Measurements from ENCODE around the gene LCE1A.

Gene LCE1A

GRCh38 chr1:152827173-152827572, at the start of gene LCE1A:
LCE1A (plus strand) TSS chr1:152827473; CDS start chr1:152827473, 0 bp downstream.
- H3K4me1 Mint-ChIP-seq, result no peaks in the 10 kb centered on the region
- no peak within 1 kb of the TSS for H3K27ac Mint-ChIP-seq (ENCODE audit: low read depth)
- DNase-seq (ENCODE audit: low spot score in 2 of 2) (no peak), ATAC-seq (replicated peaks; ENCODE audit: extremely low read depth, poor library complexity, severe bottlenecking) (no peak)
- peaks cover 64% of the 10 kb centered on the region for H3K27me3 Mint-ChIP-seq
- no peaks in the 10 kb centered on the region for H3K9me3 Mint-ChIP-seq
- H3K36me3 Mint-ChIP-seq (ENCODE audit: insufficient read depth), result no peaks in the 10 kb centered on the region
- no peak within 1 kb of the TSS for H3K4me3 Mint-ChIP-seq

- H3K36me3 Mint-ChIP-seq (ENCODE audit: insufficient read depth), result no peaks in the 10 kb centered on the region
- ATAC-seq (replicated peaks; ENCODE audit: extremely low read depth, poor library complexity, severe bottlenecking) (no peak), DNase-seq (ENCODE audit: low spot score in 2 of 2) (no peak)
- H3K4me1 Mint-ChIP-seq, result no peaks in the 10 kb centered on the region
- no peaks in the 10 kb centered on the region for H3K9me3 Mint-ChIP-seq
- no peak overlapping the region for H3K27ac Mint-ChIP-seq (ENCODE audit: low read depth)
- peaks cover 72% of the 10 kb centered on the region for H3K27me3 Mint-ChIP-seq
- H3K4me3 Mint-ChIP-seq, result no peak overlapping the region
Measured at GRCh38 chr1:152777510-152778137, 49.6 kb upstream of the LCE1A start.

GRCh38 chr1:152783095-152783494, 44.2 kb upstream of the LCE1A start:
- H3K27me3 Mint-ChIP-seq, result peaks cover 81% of the 10 kb centered on the region
- ATAC-seq (replicated peaks; ENCODE audit: extremely low read depth, poor library complexity, severe bottlenecking) (no peak), DNase-seq (ENCODE audit: low spot score in 2 of 2) (no peak)
- H3K36me3 Mint-ChIP-seq (ENCODE audit: insufficient read depth), result no peaks in the 10 kb centered on the region
- no peak overlapping the region for H3K4me3 Mint-ChIP-seq
- no peaks in the 10 kb centered on the region for H3K4me1 Mint-ChIP-seq
- H3K27ac Mint-ChIP-seq (ENCODE audit: low read depth), result no peak overlapping the region
- no peaks in the 10 kb centered on the region for H3K9me3 Mint-ChIP-seq

- no peaks in the 10 kb centered on the region for H3K9me3 Mint-ChIP-seq
- no peaks in the 10 kb centered on the region for H3K36me3 Mint-ChIP-seq (ENCODE audit: insufficient read depth)
- H3K4me3 Mint-ChIP-seq, result no peak within 1 kb of the TSS
- no peak for ATAC-seq (replicated peaks; ENCODE audit: extremely low read depth, poor library complexity, severe bottlenecking)
- H3K4me1 Mint-ChIP-seq, result no peaks in the 10 kb centered on the region
- no peak within 1 kb of the TSS for H3K27ac Mint-ChIP-seq (ENCODE audit: low read depth)
- H3K27me3 Mint-ChIP-seq, result peaks cover 64% of the 10 kb centered on the region
- no peak for DNase-seq (ENCODE audit: low spot score in 2 of 2)
Measured at GRCh38 chr1:152786077-152786476, 41.2 kb upstream of the LCE1A start, which contains the start of gene LCE1E. LCE1E (plus strand) TSS chr1:152786257; CDS start chr1:152787300, 1,043 bp downstream.

- no peaks in the 10 kb centered on the region for H3K36me3 Mint-ChIP-seq (ENCODE audit: insufficient read depth)
- no peak for ATAC-seq (replicated peaks; ENCODE audit: extremely low read depth, poor library complexity, severe bottlenecking)
- no peak for DNase-seq (ENCODE audit: low spot score in 2 of 2)
- no peaks in the 10 kb centered on the region for H3K4me1 Mint-ChIP-seq
- peaks cover 26% of the 10 kb centered on the region for H3K27me3 Mint-ChIP-seq
- no peak overlapping the region for H3K4me3 Mint-ChIP-seq
- H3K9me3 Mint-ChIP-seq, result no peaks in the 10 kb centered on the region
- no peak overlapping the region for H3K27ac Mint-ChIP-seq (ENCODE audit: low read depth)
Measured at GRCh38 chr1:152795686-152796085, 31.6 kb upstream of the LCE1A start.

GRCh38 chr1:152796421-152796820, 30.9 kb upstream of the LCE1A start, which contains the start of gene LCE1D:
LCE1D (plus strand) TSS chr1:152796721; CDS start chr1:152797795, 1,074 bp downstream.
- no peaks in the 10 kb centered on the region for H3K9me3 Mint-ChIP-seq
- no peaks in the 10 kb centered on the region for H3K36me3 Mint-ChIP-seq (ENCODE audit: insufficient read depth)
- DNase-seq (ENCODE audit: low spot score in 2 of 2) (no peak), ATAC-seq (replicated peaks; ENCODE audit: extremely low read depth, poor library complexity, severe bottlenecking) (no peak)
- H3K27me3 Mint-ChIP-seq, result peaks cover 33% of the 10 kb centered on the region
- H3K4me1 Mint-ChIP-seq, result no peaks in the 10 kb centered on the region
- H3K27ac Mint-ChIP-seq (ENCODE audit: low read depth), result no peak within 1 kb of the TSS
- H3K4me3 Mint-ChIP-seq, result no peak within 1 kb of the TSS

- no peaks in the 10 kb centered on the region for H3K4me1 Mint-ChIP-seq
- DNase-seq (ENCODE audit: low spot score in 2 of 2) (no peak), ATAC-seq (replicated peaks; ENCODE audit: extremely low read depth, poor library complexity, severe bottlenecking) (no peak)
Measured at GRCh38 chr1:152801333-152801732, 25.9 kb upstream of the LCE1A start.

GRCh38 chr1:152806576-152806975, 20.7 kb upstream of the LCE1A start, which contains the start of gene LCE1C:
LCE1C (minus strand) TSS chr1:152806651; CDS start chr1:152805478, 1,173 bp downstream.
- H3K27ac Mint-ChIP-seq (ENCODE audit: low read depth), result no peak within 1 kb of the TSS
- no peaks in the 10 kb centered on the region for H3K4me1 Mint-ChIP-seq
- no peaks in the 10 kb centered on the region for H3K36me3 Mint-ChIP-seq (ENCODE audit: insufficient read depth)
- H3K4me3 Mint-ChIP-seq, result no peak within 1 kb of the TSS
- ATAC-seq (replicated peaks; ENCODE audit: extremely low read depth, poor library complexity, severe bottlenecking) (no peak), DNase-seq (ENCODE audit: low spot score in 2 of 2) (no peak)
- no peaks in the 10 kb centered on the region for H3K9me3 Mint-ChIP-seq
- H3K27me3 Mint-ChIP-seq, result peaks cover 68% of the 10 kb centered on the region

More at GRCh38 chr1:152801333-152801732, 25.9 kb upstream of the LCE1A start:
- peaks cover 50% of the 10 kb centered on the region for H3K27me3 Mint-ChIP-seq
- no peaks in the 10 kb centered on the region for H3K9me3 Mint-ChIP-seq
- H3K27ac Mint-ChIP-seq (ENCODE audit: low read depth), result no peak overlapping the region
- no peaks in the 10 kb centered on the region for H3K36me3 Mint-ChIP-seq (ENCODE audit: insufficient read depth)
- H3K4me3 Mint-ChIP-seq, result no peak overlapping the region

GRCh38 chr1:152811050-152811449, 16.2 kb upstream of the LCE1A start:
- Mint-ChIP-seq H3K27me3 (peaks cover 68% of the 10 kb centered on the region), H3K4me1 (no peaks in the 10 kb centered on the region), H3K36me3 (ENCODE audit: insufficient read depth) (no peaks in the 10 kb centered on the region), H3K9me3 (no peaks in the 10 kb centered on the region), H3K4me3 (no peak overlapping the region), H3K27ac (ENCODE audit: low read depth) (no peak overlapping the region)
- DNase-seq (ENCODE audit: low spot score in 2 of 2), result no peak
- ATAC-seq (replicated peaks; ENCODE audit: extremely low read depth, poor library complexity, severe bottlenecking), result no peak

- Mint-ChIP-seq H3K9me3 (no peaks in the 10 kb centered on the region), H3K4me3 (no peak within 1 kb of the TSS), H3K27ac (ENCODE audit: low read depth) (no peak within 1 kb of the TSS), H3K36me3 (ENCODE audit: insufficient read depth) (no peaks in the 10 kb centered on the region), H3K27me3 (peaks cover 67% of the 10 kb centered on the region), H3K4me1 (no peaks in the 10 kb centered on the region)
- ATAC-seq (replicated peaks; ENCODE audit: extremely low read depth, poor library complexity, severe bottlenecking) (no peak), DNase-seq (ENCODE audit: low spot score in 2 of 2) (no peak)
Measured at GRCh38 chr1:152811671-152812070, 15.6 kb upstream of the LCE1A start, which contains the start of gene LCE1B. LCE1B (plus strand) TSS chr1:152811971; CDS start chr1:152812447, 476 bp downstream.

- Mint-ChIP-seq H3K27me3 (peaks cover 28% of the 10 kb centered on the region), H3K36me3 (ENCODE audit: insufficient read depth) (no peaks in the 10 kb centered on the region), H3K4me3 (no peak overlapping the region), H3K4me1 (no peaks in the 10 kb centered on the region), H3K9me3 (no peaks in the 10 kb centered on the region), H3K27ac (ENCODE audit: low read depth) (no peak overlapping the region)
- ATAC-seq (replicated peaks; ENCODE audit: extremely low read depth, poor library complexity, severe bottlenecking) (no peak), DNase-seq (ENCODE audit: low spot score in 2 of 2) (no peak)
Measured at GRCh38 chr1:152817309-152817708, 10.0 kb upstream of the LCE1A start.

GRCh38 chr1:152823294-152823693, 4.0 kb upstream of the LCE1A start:
- Mint-ChIP-seq H3K4me3 (no peak overlapping the region), H3K4me1 (no peaks in the 10 kb centered on the region), H3K27ac (ENCODE audit: low read depth) (no peak overlapping the region), H3K36me3 (ENCODE audit: insufficient read depth) (no peaks in the 10 kb centered on the region), H3K9me3 (no peaks in the 10 kb centered on the region), H3K27me3 (peaks cover 28% of the 10 kb centered on the region)
- no peak for DNase-seq (ENCODE audit: low spot score in 2 of 2)
- ATAC-seq (replicated peaks; ENCODE audit: extremely low read depth, poor library complexity, severe bottlenecking), result no peak

GRCh38 chr1:152824964-152825363, 2.3 kb upstream of the LCE1A start:
- Mint-ChIP-seq H3K9me3 (no peaks in the 10 kb centered on the region), H3K4me1 (no peaks in the 10 kb centered on the region), H3K27ac (ENCODE audit: low read depth) (no peak overlapping the region), H3K36me3 (ENCODE audit: insufficient read depth) (no peaks in the 10 kb centered on the region), H3K4me3 (no peak overlapping the region), H3K27me3 (peaks cover 44% of the 10 kb centered on the region)
- ATAC-seq (replicated peaks; ENCODE audit: extremely low read depth, poor library complexity, severe bottlenecking) (no peak), DNase-seq (ENCODE audit: low spot score in 2 of 2) (no peak)
